ENCODE results near the gene FAM228A. TPM values are rescaled to one million over a fixed set of nuclear protein-coding genes. Genes with fewer than 3 reads are reported as not detected.

Gene FAM228A
- total RNA-seq, 1 donor from 2014 or later: not detected

DNA sequence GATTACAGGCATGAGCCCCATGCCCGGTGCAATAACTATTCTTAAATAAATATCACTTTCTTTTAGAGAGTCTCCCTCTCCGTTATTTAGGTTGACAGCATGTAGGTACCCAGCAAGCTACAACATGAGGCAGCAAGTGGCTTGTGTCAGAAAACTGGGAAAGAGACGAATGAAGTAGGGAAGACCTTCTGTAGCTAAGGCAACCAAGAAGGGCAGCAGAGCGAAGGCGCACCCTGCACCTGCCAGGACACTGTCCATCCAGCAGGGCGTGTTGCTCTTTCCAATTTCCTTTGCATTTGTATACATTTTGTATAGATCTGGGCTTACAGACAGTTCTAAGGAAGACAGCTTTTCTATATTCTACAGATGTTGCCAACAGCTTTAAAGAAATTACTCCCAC, 48.1 kb downstream of the FAM228A start:
- H3K27me3 Mint-ChIP-seq: no peaks in the 10 kb centered on the region
- no peak overlapping the region for H3K27ac Mint-ChIP-seq
- H3K4me1 Mint-ChIP-seq: no peaks in the 10 kb centered on the region
- intact Hi-C loops (cut with micrococcal nuclease): no loop called here
- no peak for DNase-seq
- H3K36me3 Mint-ChIP-seq (ENCODE audit: low read depth): peaks cover 8% of the 10 kb centered on the region
- no peaks in the 10 kb centered on the region for H3K9me3 Mint-ChIP-seq
- no peak overlapping the region for H3K4me3 Mint-ChIP-seq

DNA sequence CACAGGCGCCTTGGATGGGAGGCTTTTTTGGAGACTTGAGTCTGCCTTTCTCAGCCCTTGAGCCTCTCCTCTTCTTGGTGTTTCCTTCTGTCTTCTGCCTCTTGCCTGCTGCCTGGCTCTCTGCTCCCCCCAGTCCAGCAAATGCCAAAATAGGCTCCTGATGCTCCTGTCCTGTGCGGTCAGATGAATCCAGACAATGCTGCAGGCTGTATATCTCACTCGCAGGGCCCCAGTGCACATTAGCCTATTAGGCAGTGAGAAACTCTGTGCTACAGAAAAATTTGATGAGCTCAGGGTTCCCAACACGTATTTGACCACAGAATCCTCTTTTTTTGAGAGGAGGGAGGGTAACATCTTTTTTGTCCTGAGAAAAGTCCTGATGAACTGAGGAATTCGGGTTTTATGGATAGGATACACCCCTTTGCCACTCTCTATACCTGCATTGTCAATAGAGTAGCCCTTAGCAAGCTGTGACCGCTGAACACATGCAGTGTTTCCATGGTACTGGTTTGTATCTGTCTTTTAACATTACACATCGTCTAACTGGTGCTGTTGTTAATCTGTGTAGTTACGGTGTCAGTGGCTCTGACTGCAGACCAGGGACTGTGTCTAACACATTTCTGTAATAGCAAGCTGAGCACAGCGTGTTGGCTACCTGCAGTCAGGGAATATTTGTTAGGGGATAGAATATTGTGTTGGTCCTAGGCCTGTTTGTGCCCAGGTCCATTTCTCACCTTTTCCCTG, 50.8 kb downstream of the FAM228A start:
- Mint-ChIP-seq H3K27ac (no peak overlapping the region), H3K4me1 (no peaks in the 10 kb centered on the region), H3K36me3 (ENCODE audit: low read depth) (peaks cover under 1% of the 10 kb centered on the region), H3K27me3 (no peaks in the 10 kb centered on the region), H3K4me3 (no peak overlapping the region), H3K9me3 (no peaks in the 10 kb centered on the region)
- peak; percentile 48 for DNase-seq
- intact Hi-C loops (cut with micrococcal nuclease): no loop called here

- H3K4me3 Mint-ChIP-seq: no peak overlapping the region
These were observed 53.6 kb downstream of the FAM228A start for GRCh38 chr2:24228470-24228869.

DNA sequence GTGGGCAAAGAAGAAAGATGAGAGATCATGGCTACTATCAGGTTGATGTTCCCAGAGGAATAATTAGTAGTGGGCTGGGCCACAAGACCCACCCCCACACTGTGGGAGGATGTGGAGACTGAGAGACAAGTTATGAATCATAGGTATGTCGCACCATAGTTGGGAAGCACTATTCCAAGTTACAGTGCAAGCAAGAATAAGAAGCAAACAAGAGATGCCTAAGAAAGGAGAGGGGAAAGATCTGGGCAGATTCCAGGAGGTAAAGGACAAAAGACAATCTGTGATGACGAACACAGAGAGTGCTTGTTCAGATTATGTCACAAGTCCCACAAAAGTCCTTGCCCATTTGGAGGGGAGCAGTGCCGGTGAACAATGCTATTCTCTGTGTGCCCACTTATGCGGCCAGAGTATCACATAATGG, 56.6 kb downstream of the FAM228A start:
- Mint-ChIP-seq H3K4me1 (no peaks in the 10 kb centered on the region), H3K9me3 (no peaks in the 10 kb centered on the region), H3K36me3 (ENCODE audit: low read depth) (peaks cover 3% of the 10 kb centered on the region), H3K27me3 (no peaks in the 10 kb centered on the region), H3K4me3 (no peak overlapping the region), H3K27ac (no peak overlapping the region)
- peak; percentile 43 for DNase-seq
- intact Hi-C loops (cut with micrococcal nuclease): no loop called here

More at GRCh38 chr2:24228470-24228869, 53.6 kb downstream of the FAM228A start:
- Mint-ChIP-seq H3K27me3 (no peaks in the 10 kb centered on the region), H3K27ac (no peak overlapping the region), H3K9me3 (no peaks in the 10 kb centered on the region), H3K4me1 (no peaks in the 10 kb centered on the region), H3K36me3 (ENCODE audit: low read depth) (no peaks in the 10 kb centered on the region)
- intact Hi-C loops (cut with micrococcal nuclease): no loop called here
- peak; percentile 10 for DNase-seq

GRCh38 chr2:24233321-24233720, 58.5 kb downstream of the FAM228A start:
- DNase-seq: peak; percentile 29
- Mint-ChIP-seq H3K4me3 (no peak overlapping the region), H3K9me3 (no peaks in the 10 kb centered on the region), H3K4me1 (no peaks in the 10 kb centered on the region), H3K36me3 (ENCODE audit: low read depth) (peaks cover 11% of the 10 kb centered on the region), H3K27ac (no peak overlapping the region), H3K27me3 (no peaks in the 10 kb centered on the region)
- intact Hi-C loops (cut with micrococcal nuclease): no loop called here

- H3K4me3 Mint-ChIP-seq: no peak overlapping the region
- no peaks in the 10 kb centered on the region for H3K9me3 Mint-ChIP-seq
- peaks cover 13% of the 10 kb centered on the region for H3K36me3 Mint-ChIP-seq (ENCODE audit: low read depth)
- H3K27me3 Mint-ChIP-seq: no peaks in the 10 kb centered on the region
- no peak overlapping the region for H3K27ac Mint-ChIP-seq
- no peaks in the 10 kb centered on the region for H3K4me1 Mint-ChIP-seq
- no peak for DNase-seq
- intact Hi-C loops (cut with micrococcal nuclease): loop anchor here (5.0 kb wide), 1 partner anchor 145 kb away; no protein-coding TSS in a partner anchor
These were observed 62.5 kb downstream of the FAM228A start for GRCh38 chr2:24237313-24237712.

GRCh38 chr2:24238158-24238557, 63.3 kb downstream of the FAM228A start:
- Mint-ChIP-seq H3K27me3 (no peaks in the 10 kb centered on the region), H3K4me3 (no peak overlapping the region), H3K4me1 (no peaks in the 10 kb centered on the region), H3K27ac (no peak overlapping the region), H3K9me3 (no peaks in the 10 kb centered on the region), H3K36me3 (ENCODE audit: low read depth) (peaks cover 16% of the 10 kb centered on the region)
- DNase-seq: no peak
- intact Hi-C loops (cut with micrococcal nuclease): loop anchor here (5.0 kb wide), 1 partner anchor 144 kb away; no protein-coding TSS in a partner anchor

DNA sequence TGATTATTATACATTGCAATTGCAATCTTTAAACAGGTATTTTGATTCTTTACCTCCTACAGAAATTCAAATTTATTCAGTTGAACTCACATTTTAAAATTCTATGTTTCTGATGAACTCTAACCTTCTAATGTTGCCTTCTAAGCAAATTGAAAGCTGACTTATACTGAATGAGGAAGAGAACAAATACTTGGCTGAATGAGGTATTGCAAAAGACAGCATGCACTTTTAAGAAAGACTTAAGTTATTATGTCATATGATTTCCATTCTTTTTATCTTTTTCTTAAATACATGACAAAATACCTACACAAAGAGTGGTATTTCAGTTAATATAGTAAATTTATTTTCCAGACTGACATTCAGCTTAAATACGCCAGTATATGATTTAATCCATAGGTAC, 64.7 kb downstream of the FAM228A start:
- DNase-seq: no peak
- Mint-ChIP-seq H3K4me3 (no peak overlapping the region), H3K27ac (no peak overlapping the region), H3K36me3 (ENCODE audit: low read depth) (peaks cover 18% of the 10 kb centered on the region), H3K4me1 (no peaks in the 10 kb centered on the region), H3K9me3 (no peaks in the 10 kb centered on the region), H3K27me3 (no peaks in the 10 kb centered on the region)
- intact Hi-C loops (cut with micrococcal nuclease): loop anchor here (5.0 kb wide), 1 partner anchor 143 kb away; no protein-coding TSS in a partner anchor

Other genes starting within 250 kb of the FAM228A start
- gene ATAD2B, start 247.9 kb upstream of the FAM228A start, total RNA-seq: 23.9 and 24.3 TPM in 2 replicates
- 11.5 and 13.1 TPM in 2 replicates for gene UBXN2A, start 234.6 kb upstream of the FAM228A start, total RNA-seq
- 0.14 TPM in 1 of 2 replicates, not detected in the other for gene MFSD2B, start 165.0 kb upstream of the FAM228A start, total RNA-seq
- 22.9 and 25.0 TPM in 2 replicates for gene WDCP, start 127.7 kb upstream of the FAM228A start, total RNA-seq
- gene FKBP1B, start 125.3 kb upstream of the FAM228A start, total RNA-seq: 0.43 and 0.51 TPM in 2 replicates
- 143 and 154 TPM in 2 replicates for gene SF3B6, start 98.7 kb upstream of the FAM228A start, total RNA-seq
- 1.2 and 2.0 TPM in 2 replicates for gene TP53I3, start 90.2 kb upstream of the FAM228A start, total RNA-seq
- 0.47 TPM in 1 of 2 replicates, not detected in the other for gene PFN4, start 51.7 kb upstream of the FAM228A start, total RNA-seq
- gene FAM228B, start 51.6 kb upstream of the FAM228A start, total RNA-seq: 3.2 and 4.7 TPM in 2 replicates
- gene ITSN2, start 185.5 kb downstream of the FAM228A start, total RNA-seq: 53.0 and 55.7 TPM in 2 replicates